WTC11 (cell line): ENCODE measurements around the gene COL27A1. TPM values are rescaled to one million over a fixed set of nuclear protein-coding genes. Genes with fewer than 3 reads are reported as not detected.
A peak's percentile ranks its signal among the peaks of the same experiment; 100 is the strongest.
"Not testable (repeated sequence)": the region's sequence is repeated elsewhere in the genome, so short reads cannot be mapped to it uniquely, and the experiment has no call there.

Source experiments
- ATAC-seq: fragments of 200-7000 bp; cut with Tn5 transposase; 2 replicates; pipeline ENCODE4 v1.10.0; 2021; ENCODE audit warnings: mild to moderate bottlenecking, moderate library complexity
- CTCF ChIA-PET: fragments of 300-600 bp; sonication (Branson Sonifier 250); formaldehyde crosslinking; loops from one replicate; lab custom pipeline; 2021; ENCODE audit warnings: antibody characterized with exemption; lab: Charles Lee
- POLR2A ChIA-PET: fragments of 350-600 bp; sonication (Branson Sonifier 250); formaldehyde crosslinking; loops from one replicate; lab custom pipeline; 2021; ENCODE audit warnings: antibody characterized with exemption; lab: Charles Lee
- DNase-seq: peaks from one replicate; pipeline ENCODE4 v3.0.0; 2021; ENCODE audit warnings: low spot score
- H3K27ac Mint-ChIP-seq: 2 replicates; pipeline ENCODE4 v1.8.0; 2021; ENCODE audit warnings: mixed read lengths
- H3K27me3 Mint-ChIP-seq: 2 replicates; pipeline ENCODE4 v1.8.0; 2021; ENCODE audit warnings: low read depth, mild to moderate bottlenecking, moderate library complexity, mixed read lengths
- H3K36me3 Mint-ChIP-seq: 2 replicates; pipeline ENCODE4 v1.8.0; 2021; ENCODE audit warnings: mixed read lengths
- H3K4me1 Mint-ChIP-seq: 2 replicates; pipeline ENCODE4 v1.8.0; 2022; ENCODE audit warnings: mixed read lengths
- H3K4me3 Mint-ChIP-seq: 2 replicates; pipeline ENCODE4 v1.8.0; 2021; ENCODE audit warnings: mild to moderate bottlenecking, moderate library complexity, mixed read lengths
- H3K9me3 Mint-ChIP-seq: 2 replicates; pipeline ENCODE4 v1.8.0; 2021; ENCODE audit warnings: mixed read lengths
- AFF4 ChIP-seq: sonication (generic); formaldehyde crosslinking; IDR thresholded peaks from 2 replicates; pipeline ENCODE4 v1.8.1; 2023; ENCODE audit warnings: mild to moderate bottlenecking, missing genetic modification reagents, borderline replicate concordance
- AR ChIP-seq: fragments of 250-450 bp; sonication (Bioruptor Pico); IDR thresholded peaks from 2 replicates; pipeline ENCODE4 v1.9.0; 2021; ENCODE audit warnings: mild to moderate bottlenecking
- ATF3 ChIP-seq: sonication (generic); formaldehyde crosslinking; conservative IDR thresholded peaks from 2 replicates; pipeline ENCODE4 v1.8.1; 2022; ENCODE audit warnings: mild to moderate bottlenecking, missing genetic modification reagents
- ERG ChIP-seq: fragments of 250-450 bp; sonication (Bioruptor Pico); IDR thresholded peaks from 2 replicates; pipeline ENCODE4 v1.8.0; 2021; ENCODE audit warnings: mild to moderate bottlenecking
- FOXP1 ChIP-seq: sonication (generic); formaldehyde crosslinking; IDR thresholded peaks from 2 replicates; pipeline ENCODE4 v1.8.0; 2022; ENCODE audit warnings: missing genetic modification reagents, mild to moderate bottlenecking, moderate library complexity, borderline replicate concordance
- GABPB1 ChIP-seq: sonication (generic); formaldehyde crosslinking; IDR thresholded peaks from 2 replicates; pipeline ENCODE4 v1.8.1; 2023; ENCODE audit warnings: mild to moderate bottlenecking, missing genetic modification reagents
- NR3C1 ChIP-seq: sonication (generic); formaldehyde crosslinking; conservative IDR thresholded peaks from 2 replicates; pipeline ENCODE4 v1.8.1; 2023; ENCODE audit warnings: low read depth, mild to moderate bottlenecking, missing genetic modification reagents
- USF2 ChIP-seq: sonication (generic); formaldehyde crosslinking; IDR thresholded peaks from 2 replicates; pipeline ENCODE4 v1.8.1; 2023; ENCODE audit warnings: mild to moderate bottlenecking, missing genetic modification reagents, moderate library complexity
- ZBTB21 ChIP-seq: sonication (generic); formaldehyde crosslinking; IDR thresholded peaks from 2 replicates; pipeline ENCODE4 v1.8.1; 2023; ENCODE audit warnings: mild to moderate bottlenecking, missing genetic modification reagents, borderline replicate concordance
- ZMAT4 ChIP-seq: fragments of 250-450 bp; sonication (Bioruptor Pico); IDR thresholded peaks from 2 replicates; pipeline ENCODE4 v1.9.0; 2021; ENCODE audit warnings: mild to moderate bottlenecking
- ZNF232 ChIP-seq: sonication (generic); formaldehyde crosslinking; IDR thresholded peaks from 2 replicates; pipeline ENCODE4 v1.8.0; 2022; ENCODE audit warnings: mild to moderate bottlenecking, missing genetic modification reagents
- ZNF263 ChIP-seq: sonication (generic); formaldehyde crosslinking; IDR thresholded peaks from 2 replicates; pipeline ENCODE4 v1.8.1; 2022; ENCODE audit warnings: low read depth, mild to moderate bottlenecking, moderate library complexity, missing genetic modification reagents
- ZNF425 ChIP-seq: fragments of 250-450 bp; sonication (Bioruptor Pico); conservative IDR thresholded peaks from 2 replicates; pipeline ENCODE4 v1.9.0; 2021; ENCODE audit warnings: mild to moderate bottlenecking
- total RNA-seq: library from RNA; stranded (reverse); gene quantifications from 3 replicates; pipeline ENCODE4 v1.2.3, GENCODE V29; 2021

Gene COL27A1
- total RNA-seq, 1 experiment from 2014 or later = 47.5 TPM

- no peak for TF ChIP-seq AFF4
- TF ChIP-seq USF2 (CRISPR knock-in tag) = no peak
- no peak for TF ChIP-seq ATF3
- TF ChIP-seq, all 79 proteins: peak for 0
Measured at GRCh38 chr9:114327749-114328148, 172.4 kb downstream of the COL27A1 start (continued).

- H3K27ac Mint-ChIP-seq, H3K9me3 Mint-ChIP-seq, ATAC-seq, DNase-seq, CTCF ChIA-PET, POLR2A ChIA-PET, H3K27me3 Mint-ChIP-seq, H3K4me3 Mint-ChIP-seq, H3K4me1 Mint-ChIP-seq, H3K36me3 Mint-ChIP-seq: not testable (repeated sequence)
Measured at GRCh38 chr9:114328357-114328820, 173.1 kb downstream of the COL27A1 start.

GRCh38 chr9:114328937-114329624, 173.7 kb downstream of the COL27A1 start:
- H3K27ac Mint-ChIP-seq, DNase-seq, H3K27me3 Mint-ChIP-seq, H3K4me1 Mint-ChIP-seq, H3K9me3 Mint-ChIP-seq, CTCF ChIA-PET, H3K4me3 Mint-ChIP-seq, ATAC-seq, H3K36me3 Mint-ChIP-seq: not testable (repeated sequence)
- POLR2A ChIA-PET = interaction anchor here (0.7 kb wide), 1 partner anchor 327 kb away, joined by 5 read pairs; no protein-coding TSS in a partner anchor
- TF ChIP-seq GABPB1 (CRISPR knock-in tag) = peak; percentile 63; the same call in 1 of the 2 replicates

- H3K4me3 Mint-ChIP-seq, H3K4me1 Mint-ChIP-seq, H3K9me3 Mint-ChIP-seq, CTCF ChIA-PET, POLR2A ChIA-PET, DNase-seq, H3K27ac Mint-ChIP-seq, H3K27me3 Mint-ChIP-seq, H3K36me3 Mint-ChIP-seq, ATAC-seq: not testable (repeated sequence)
Measured at GRCh38 chr9:114329625-114330022, 174.3 kb downstream of the COL27A1 start, which contains the start of gene ORM2. TSS of gene ORM2 (plus strand) at chr9:114329869. CDS start at chr9:114329905, 36 bp downstream.

- ATAC-seq = no peak
- no peak for DNase-seq
- ChIA-PET POLR2A (no interaction called here), CTCF (no interaction called here)
- Mint-ChIP-seq H3K4me1 (no peaks in the 10 kb centered on the region), H3K4me3 (no peak overlapping the region), H3K9me3 (no peaks in the 10 kb centered on the region), H3K27ac (no peak overlapping the region), H3K36me3 (peaks cover 9% of the 10 kb centered on the region; the same call in 1 of the 2 replicates), H3K27me3 (peaks cover 3% of the 10 kb centered on the region; the same call in 1 of the 2 replicates)
- TF ChIP-seq ZNF263 (CRISPR knock-in tag) (no peak), FOXP1 (CRISPR knock-in tag) (no peak), ERG (no peak), AR (CRISPR knock-in tag) (no peak), NR3C1 (no peak), ZMAT4 (CRISPR knock-in tag) (no peak), ZNF232 (CRISPR knock-in tag) (no peak), ZBTB21 (CRISPR knock-in tag) (no peak), ZNF425 (no peak)
Measured at GRCh38 chr9:114330636-114331035, 175.3 kb downstream of the COL27A1 start.
